Lower leg skin (tissue), 3 donors: ENCODE measurements around the gene RNASE8.

Experiments
- POLR2A ChIP-seq, 2 donors: fragments of 450-650 bp; IDR thresholded peaks; one replicate each; pipeline ENCODE4 v1.6.1; 2016 to 2017; ENCODE audit warnings: antibody characterized with exemption in 2 of 2, mild to moderate bottlenecking in 1 of 2, moderate library complexity in 1 of 2
- TF ChIP-seq, protein P1 (sequence below), 3 donors: fragments of 450-650 bp; IDR thresholded peaks; one replicate each; pipeline ENCODE4 v1.5.1; 2016; ENCODE audit warnings: antibody characterized with exemption in 3 of 3, mild to moderate bottlenecking in 3 of 3, moderate library complexity in 2 of 3

DNA sequence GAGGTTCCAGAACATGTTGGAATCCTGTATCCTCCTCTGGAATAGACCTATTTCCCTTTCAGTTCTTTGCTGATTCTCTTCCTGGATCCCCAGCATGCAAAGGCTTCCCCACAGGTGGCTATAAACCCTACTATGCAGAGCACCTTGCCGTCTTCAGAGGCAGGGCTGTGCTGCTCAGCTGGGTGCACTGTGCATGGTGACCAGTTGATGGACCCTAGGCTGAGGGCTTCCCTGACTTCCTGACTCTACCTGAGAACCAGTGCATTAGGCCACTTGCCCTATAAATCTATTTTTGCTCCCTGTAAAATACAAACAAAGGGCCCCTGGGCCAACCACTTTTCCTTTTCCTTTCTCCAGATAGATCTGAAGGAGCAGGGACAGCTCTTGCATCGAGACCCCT is 26.8 kb downstream of the RNASE8 start:
- TF ChIP-seq, protein P1, sequence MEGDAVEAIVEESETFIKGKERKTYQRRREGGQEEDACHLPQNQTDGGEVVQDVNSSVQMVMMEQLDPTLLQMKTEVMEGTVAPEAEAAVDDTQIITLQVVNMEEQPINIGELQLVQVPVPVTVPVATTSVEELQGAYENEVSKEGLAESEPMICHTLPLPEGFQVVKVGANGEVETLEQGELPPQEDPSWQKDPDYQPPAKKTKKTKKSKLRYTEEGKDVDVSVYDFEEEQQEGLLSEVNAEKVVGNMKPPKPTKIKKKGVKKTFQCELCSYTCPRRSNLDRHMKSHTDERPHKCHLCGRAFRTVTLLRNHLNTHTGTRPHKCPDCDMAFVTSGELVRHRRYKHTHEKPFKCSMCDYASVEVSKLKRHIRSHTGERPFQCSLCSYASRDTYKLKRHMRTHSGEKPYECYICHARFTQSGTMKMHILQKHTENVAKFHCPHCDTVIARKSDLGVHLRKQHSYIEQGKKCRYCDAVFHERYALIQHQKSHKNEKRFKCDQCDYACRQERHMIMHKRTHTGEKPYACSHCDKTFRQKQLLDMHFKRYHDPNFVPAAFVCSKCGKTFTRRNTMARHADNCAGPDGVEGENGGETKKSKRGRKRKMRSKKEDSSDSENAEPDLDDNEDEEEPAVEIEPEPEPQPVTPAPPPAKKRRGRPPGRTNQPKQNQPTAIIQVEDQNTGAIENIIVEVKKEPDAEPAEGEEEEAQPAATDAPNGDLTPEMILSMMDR (IDR thresholded peaks at IDR 0.05) = no peak
- TF ChIP-seq POLR2A (IDR thresholded peaks at IDR 0.05) = no peak
